Smooth muscle cell (in vitro differentiated cells): Measurements from ENCODE around the gene FGG. TPM values are rescaled to one million over a fixed set of nuclear protein-coding genes. Genes with fewer than 3 reads are reported as not detected.

Experiments
- DNase-seq: peaks from one replicate; lab custom pipeline; 2025; ENCODE audit not compliant: unreplicated experiment; lab: John Stamatoyannopoulos, UW
- H2AFZ ChIP-seq: fragments of 200-600 bp; sonication (generic); 2 replicates; pipeline ENCODE4 v1.6.0; 2016; ENCODE audit warnings: antibody characterized with exemption, low read depth, mild to moderate bottlenecking
- H3F3A ChIP-seq: fragments of 200-600 bp; sonication (generic); 2 replicates; pipeline ENCODE4 v1.6.0; 2017; ENCODE audit warnings: antibody characterized with exemption, low read depth
- H3K27ac ChIP-seq: fragments of 200-600 bp; sonication (generic); 2 replicates; pipeline ENCODE4 v1.5.1; 2016; ENCODE audit warnings: low read depth, mild to moderate bottlenecking
- H3K27me3 ChIP-seq: fragments of 200-600 bp; sonication (generic); 2 replicates; pipeline ENCODE4 v1.6.1; 2016; ENCODE audit warnings: low read depth, mild to moderate bottlenecking
- H3K36me3 ChIP-seq: fragments of 200-600 bp; sonication (generic); 2 replicates; pipeline ENCODE4 v1.5.1; 2016; ENCODE audit warnings: low read depth
- H3K4me1 ChIP-seq: fragments of 200-600 bp; sonication (generic); 2 replicates; pipeline ENCODE4 v1.5.1; 2016; ENCODE audit warnings: low read depth
- H3K4me2 ChIP-seq: fragments of 200-600 bp; sonication (generic); 2 replicates; pipeline ENCODE4 v1.6.0; 2016; ENCODE audit warnings: mild to moderate bottlenecking
- H3K4me3 ChIP-seq: fragments of 200-600 bp; sonication (generic); 2 replicates; pipeline ENCODE4 v1.5.1; 2016; ENCODE audit warnings: mild to moderate bottlenecking
- H3K79me2 ChIP-seq: fragments of 200-600 bp; sonication (generic); 2 replicates; pipeline ENCODE4 v1.6.0; 2016; ENCODE audit warnings: low read depth, mild to moderate bottlenecking
- H3K9ac ChIP-seq: fragments of 200-600 bp; sonication (generic); 2 replicates; pipeline ENCODE4 v1.6.0; 2016; ENCODE audit warnings: low read depth
- H3K9me3 ChIP-seq: fragments of 200-600 bp; sonication (generic); replicated peaks from 2 replicates; pipeline ENCODE4 v1.5.1; 2016; ENCODE audit warnings: low read depth
- H4K20me1 ChIP-seq: fragments of 200-600 bp; sonication (generic); 2 replicates; pipeline ENCODE4 v1.6.0; 2016; ENCODE audit warnings: low read depth
- WGBS: methylation state at CpG from one replicate; pipeline ENCODE4 v1.1.7; 2016; ENCODE audit warnings: low lambda C conversion rate; 5-methylcytosine and 5-hydroxymethylcytosine counted together
- polyA plus RNA-seq: library from polyadenylated mRNA; unstranded; fragments of >200 nt; fragmentation: Nextera tagmentation; extraction: Ambion mirVana; gene quantifications from 2 replicates; pipeline ENCODE4 v1.2.1, GENCODE V29; 2016
- total RNA-seq: library from RNA; depleted of rRNA; stranded (reverse); fragments of >200 nt; gene quantifications from 2 replicates; pipeline ENCODE4 v1.2.3, GENCODE V29; 2014
- TF ChIP-seq, protein P1 (sequence below): fragments of 200-600 bp; sonication (generic); IDR thresholded peaks from 2 replicates; pipeline ENCODE4 v1.5.1; 2017; ENCODE audit warnings: borderline replicate concordance, mild to moderate bottlenecking, antibody characterized with exemption; ENCODE audit not compliant: insufficient read depth, poor library complexity, severe bottlenecking

Gene FGG
- total and polyA plus RNA-seq, 2 experiments from 2014 or later, result 0.77 TPM; not detected in 1

DNA sequence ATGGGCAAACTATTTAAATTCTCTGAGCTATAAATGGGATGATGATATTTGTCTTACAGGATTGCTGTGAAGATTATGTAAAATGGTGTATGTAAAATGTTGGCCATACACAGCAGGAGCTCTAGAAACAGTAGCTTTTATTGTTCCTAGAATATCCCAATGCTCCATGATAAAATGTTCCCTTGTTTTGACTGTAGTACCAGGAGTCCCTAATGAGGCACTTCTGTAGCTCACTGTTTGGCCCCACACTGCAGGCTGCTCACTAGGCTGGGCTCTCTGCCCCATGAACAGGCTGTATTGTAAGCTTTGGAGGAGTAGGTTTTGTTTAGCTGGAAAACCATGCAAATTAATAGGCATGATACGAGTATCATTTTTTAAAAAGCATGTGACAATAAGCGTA is 18.6 kb downstream of the FGG start:
- Histone ChIP-seq H2AFZ (no peak overlapping the region), H3K4me2 (no peak overlapping the region), H3K27ac (no peak overlapping the region), H3K9me3 (no peaks in the 10 kb centered on the region), H3F3A (no peaks in the 10 kb centered on the region), H4K20me1 (no peaks in the 10 kb centered on the region), H3K9ac (no peak overlapping the region), H3K79me2 (no peaks in the 10 kb centered on the region), H3K4me3 (no peak overlapping the region), H3K36me3 (no peaks in the 10 kb centered on the region), H3K27me3 (no peaks in the 10 kb centered on the region), H3K4me1 (no peaks in the 10 kb centered on the region)
- TF ChIP-seq, protein P1, sequence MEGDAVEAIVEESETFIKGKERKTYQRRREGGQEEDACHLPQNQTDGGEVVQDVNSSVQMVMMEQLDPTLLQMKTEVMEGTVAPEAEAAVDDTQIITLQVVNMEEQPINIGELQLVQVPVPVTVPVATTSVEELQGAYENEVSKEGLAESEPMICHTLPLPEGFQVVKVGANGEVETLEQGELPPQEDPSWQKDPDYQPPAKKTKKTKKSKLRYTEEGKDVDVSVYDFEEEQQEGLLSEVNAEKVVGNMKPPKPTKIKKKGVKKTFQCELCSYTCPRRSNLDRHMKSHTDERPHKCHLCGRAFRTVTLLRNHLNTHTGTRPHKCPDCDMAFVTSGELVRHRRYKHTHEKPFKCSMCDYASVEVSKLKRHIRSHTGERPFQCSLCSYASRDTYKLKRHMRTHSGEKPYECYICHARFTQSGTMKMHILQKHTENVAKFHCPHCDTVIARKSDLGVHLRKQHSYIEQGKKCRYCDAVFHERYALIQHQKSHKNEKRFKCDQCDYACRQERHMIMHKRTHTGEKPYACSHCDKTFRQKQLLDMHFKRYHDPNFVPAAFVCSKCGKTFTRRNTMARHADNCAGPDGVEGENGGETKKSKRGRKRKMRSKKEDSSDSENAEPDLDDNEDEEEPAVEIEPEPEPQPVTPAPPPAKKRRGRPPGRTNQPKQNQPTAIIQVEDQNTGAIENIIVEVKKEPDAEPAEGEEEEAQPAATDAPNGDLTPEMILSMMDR, result no peak
- DNase-seq, result no peak
- WGBS, result 75% methylated on average over 2 of the region's 2 CpGs

DNA sequence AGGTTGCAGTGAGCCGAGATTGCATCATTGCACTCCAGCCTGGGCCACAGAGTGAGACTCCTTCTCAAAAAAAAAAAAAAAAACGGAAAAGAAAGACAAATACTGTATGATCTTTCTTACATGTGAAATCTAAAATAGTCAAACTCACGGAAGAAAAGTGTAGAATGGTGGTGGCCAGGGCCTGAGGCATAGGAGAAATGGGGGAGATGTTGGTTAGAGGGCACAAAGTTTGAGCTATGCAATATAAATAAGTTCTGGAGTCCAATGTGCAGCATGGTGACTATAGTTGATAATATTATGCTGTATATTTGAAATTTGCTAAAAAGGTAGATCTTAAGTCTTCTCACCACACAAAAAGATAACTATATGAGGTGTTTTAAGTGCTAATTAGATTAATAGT is 20.6 kb downstream of the FGG start:
- Histone ChIP-seq H3K27me3 (no peaks in the 10 kb centered on the region), H3K36me3 (no peaks in the 10 kb centered on the region), H2AFZ (no peak overlapping the region), H3K79me2 (no peaks in the 10 kb centered on the region), H3K4me3 (no peak overlapping the region), H3K4me2 (no peak overlapping the region), H3K9me3 (no peaks in the 10 kb centered on the region), H3K9ac (no peak overlapping the region), H3K4me1 (no peaks in the 10 kb centered on the region), H4K20me1 (no peaks in the 10 kb centered on the region), H3F3A (no peaks in the 10 kb centered on the region), H3K27ac (no peak overlapping the region)
- 75% methylated on average over 3 of the region's 3 CpGs for WGBS
- DNase-seq, result no peak
- TF ChIP-seq, protein P1, result no peak

DNA sequence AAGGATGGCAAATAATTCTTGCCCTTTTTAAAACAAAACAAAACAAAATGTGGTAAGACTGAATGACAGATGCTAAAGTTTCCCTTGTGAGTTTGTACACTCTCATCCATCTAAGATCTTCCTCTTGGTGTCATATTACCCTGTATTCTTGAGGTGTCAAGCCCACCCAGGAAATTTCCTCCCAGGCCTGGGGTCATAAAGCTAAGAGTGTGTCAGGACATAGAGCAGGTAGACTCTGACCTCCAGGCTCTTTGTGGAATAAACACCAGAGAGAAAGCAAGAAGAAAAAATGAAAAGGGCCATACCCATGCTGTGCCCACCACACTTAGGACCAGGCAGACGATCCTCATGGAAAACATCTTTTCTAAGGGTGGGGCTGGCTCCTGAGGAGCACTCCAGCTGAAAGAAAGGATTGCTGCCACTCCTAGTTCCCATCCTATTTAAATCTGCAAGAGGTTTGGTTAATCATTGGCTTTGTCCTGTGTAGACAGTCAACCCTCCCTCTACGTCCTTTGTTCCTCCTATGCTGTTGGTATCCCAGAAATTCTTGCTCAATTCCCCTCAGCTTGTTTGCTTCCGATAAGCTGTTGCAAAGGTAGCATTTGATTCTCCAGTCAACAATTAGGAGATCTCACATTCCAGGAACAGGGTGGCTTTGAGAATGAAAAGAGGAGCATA is 22.0 kb downstream of the FGG start, which contains the start of gene FGA:
FGA (minus strand) TSS at position 414 of the 678 bp plus-strand sequence; CDS start at position 359, 55 bp downstream.
- WGBS, result 77% methylated on average over 3 of the region's 3 CpGs
- no peaks in the 10 kb centered on the region for H3K27me3 ChIP-seq
- no peaks in the 10 kb centered on the region for H3K36me3 ChIP-seq
- no peaks in the 10 kb centered on the region for H4K20me1 ChIP-seq
- no peak within 1 kb of the TSS for H3K9ac ChIP-seq
- H3K79me2 ChIP-seq, result no peaks in the 10 kb centered on the region
- no peak within 1 kb of the TSS for H2AFZ ChIP-seq
- no peak for DNase-seq
- TF ChIP-seq, protein P1, result no peak
- H3K4me2 ChIP-seq, result no peak within 1 kb of the TSS
- H3K4me1 ChIP-seq, result no peaks in the 10 kb centered on the region
- H3K27ac ChIP-seq, result no peak within 1 kb of the TSS
- H3K9me3 ChIP-seq, result no peaks in the 10 kb centered on the region
- H3K4me3 ChIP-seq, result peak within 1 kb of the TSS; percentile 33
- no peaks in the 10 kb centered on the region for H3F3A ChIP-seq
